ENCODE data around the gene NNMT. TPM values are rescaled to one million over a fixed set of nuclear protein-coding genes. Genes with fewer than 3 reads are reported as not detected.

NNMT gene
- total RNA-seq, 6 donors from 2014 or later, result 93.4 to 383 (median 208) TPM

GRCh38 chr11:114362326-114362725 lies 66.1 kb downstream of the NNMT start:
- no peak overlapping the region for H3K27ac ChIP-seq
- H3K4me1 ChIP-seq, result no peaks in the 10 kb centered on the region
- DNase-seq, result no peak
- H3K27me3 ChIP-seq, result no peaks in the 10 kb centered on the region
- TF ChIP-seq CTCF (IDR thresholded peaks at IDR 0.05) (no peak), POLR2A (IDR thresholded peaks at IDR 0.05) (no peak), POLR2AphosphoS5 (IDR thresholded peaks at IDR 0.05) (no peak), EP300 (IDR thresholded peaks at IDR 0.05) (no peak)
- H3K9me3 ChIP-seq, result no peaks in the 10 kb centered on the region
- no peak for ATAC-seq (ENCODE audit: low FRiP score in 2 of 2)
- no peak overlapping the region for H3K4me3 ChIP-seq
- WGBS, 2 donors, result 86 to 87% methylated on average over 4 of the region's 4 CpGs
- H3K36me3 ChIP-seq, result no peaks in the 10 kb centered on the region

- 68 to 73% methylated on average over 3 of the region's 3 CpGs for WGBS, 2 donors
- TF ChIP-seq POLR2AphosphoS5 (IDR thresholded peaks at IDR 0.05), result no peak
- no peak for TF ChIP-seq POLR2A (IDR thresholded peaks at IDR 0.05)
- TF ChIP-seq CTCF (IDR thresholded peaks at IDR 0.05), result no peak
- no peak for TF ChIP-seq EP300 (IDR thresholded peaks at IDR 0.05)
- no peak overlapping the region for H3K4me3 ChIP-seq
- no peaks in the 10 kb centered on the region for H3K36me3 ChIP-seq
- no peaks in the 10 kb centered on the region for H3K9me3 ChIP-seq
- no peak for DNase-seq
- no peaks in the 10 kb centered on the region for H3K27me3 ChIP-seq
- H3K4me1 ChIP-seq, result no peaks in the 10 kb centered on the region
- H3K27ac ChIP-seq, result no peak overlapping the region
- ATAC-seq (ENCODE audit: low FRiP score in 2 of 2), result no peak
Observed at GRCh38 chr11:114362958-114363357, 66.8 kb downstream of the NNMT start.

Other genes starting within 250 kb of the NNMT start
- 100 to 1,000 TPM; 110 to 584 (median 179) TPM for gene ZBTB16, start 236.7 kb upstream of the NNMT start, total RNA-seq
- 10 to 100 TPM in 2 of 6 donors, 1 to 10 TPM in 4; 6.2 to 16.8 (median 8.3) TPM for gene C11orf71, start 104.1 kb downstream of the NNMT start, total RNA-seq
- 10 to 100 TPM in 4 of 6 donors, 1 to 10 TPM in 2; 2.2 to 35.2 (median 21.4) TPM for gene RBM7, start 104.3 kb downstream of the NNMT start, total RNA-seq
- 100 to 1,000 TPM in 3 of 6 donors, 10 to 100 TPM in 3; 41.8 to 150 (median 99.4) TPM for gene REXO2, start 143.1 kb downstream of the NNMT start, total RNA-seq